Activated CD8-positive, alpha-beta memory T cell treated with anti-CD3 and anti-CD28 coated beads for 1 hour (primary cell): ENCODE results near the gene H19.

Source experiments
- DNase-seq, 2 donors: peaks; one replicate each; pipeline ENCODE4 v3.0.0-alpha.2; 2020; ENCODE audit warnings: low read depth in 1 of 2; ENCODE audit errors: extremely low read depth in 1 of 2

The H19 gene

GRCh38 chr11:1997755-1998154, at the start of gene H19:
Gene H19, minus strand, starts transcription at chr11:1997842.
- DNase-seq = no peak

GRCh38 chr11:2041963-2042362, 44.3 kb upstream of the H19 start:
- DNase-seq = no peak

GRCh38 chr11:2041153-2041552, 43.5 kb upstream of the H19 start:
- DNase-seq = no peak

GRCh38 chr11:2039198-2039759, 41.6 kb upstream of the H19 start:
- no peak for DNase-seq

- no peak for DNase-seq
Observed at GRCh38 chr11:2036863-2037486, 39.3 kb upstream of the H19 start.

GRCh38 chr11:2035382-2035781, 37.7 kb upstream of the H19 start:
- DNase-seq = no peak

- DNase-seq = no peak
Observed at GRCh38 chr11:2031058-2031457, 33.4 kb upstream of the H19 start.

- DNase-seq = no peak
Observed at GRCh38 chr11:2027708-2028107, 30.1 kb upstream of the H19 start.

- no peak for DNase-seq
Observed at GRCh38 chr11:2015025-2015424, 17.4 kb upstream of the H19 start.

GRCh38 chr11:2012440-2012839, 14.8 kb upstream of the H19 start:
- no peak for DNase-seq

- no peak for DNase-seq
Observed at GRCh38 chr11:2004466-2004865, 6.8 kb upstream of the H19 start.

GRCh38 chr11:2002807-2003206, 5.2 kb upstream of the H19 start:
- DNase-seq = no peak

GRCh38 chr11:2002042-2002776, 4.6 kb upstream of the H19 start:
- DNase-seq = no peak

GRCh38 chr11:1998861-1999260, 1.2 kb upstream of the H19 start:
- no peak for DNase-seq

- no peak for DNase-seq
Observed at GRCh38 chr11:1998290-1998689, 648 bp upstream of the H19 start.

- no peak for DNase-seq
Observed at GRCh38 chr11:1994121-1994520, 3.5 kb downstream of the H19 start.

- no peak for DNase-seq
Observed at GRCh38 chr11:1992111-1992510, 5.5 kb downstream of the H19 start.

GRCh38 chr11:1990872-1991578, 6.6 kb downstream of the H19 start:
- DNase-seq = no peak

- no peak for DNase-seq
Observed at GRCh38 chr11:1989953-1990352, 7.7 kb downstream of the H19 start.

- DNase-seq = no peak
Observed at GRCh38 chr11:1988667-1989317, 8.8 kb downstream of the H19 start.

- no peak for DNase-seq
Observed at GRCh38 chr11:1988174-1988573, 9.5 kb downstream of the H19 start.
